Measurements from ENCODE around the gene ZMYM4.

ZMYM4 gene

GRCh38 chr1:35301674-35302392 is 33.3 kb downstream of the ZMYM4 start:
- no peak overlapping the region for H3K27ac ChIP-seq
- TF ChIP-seq, protein P1, sequence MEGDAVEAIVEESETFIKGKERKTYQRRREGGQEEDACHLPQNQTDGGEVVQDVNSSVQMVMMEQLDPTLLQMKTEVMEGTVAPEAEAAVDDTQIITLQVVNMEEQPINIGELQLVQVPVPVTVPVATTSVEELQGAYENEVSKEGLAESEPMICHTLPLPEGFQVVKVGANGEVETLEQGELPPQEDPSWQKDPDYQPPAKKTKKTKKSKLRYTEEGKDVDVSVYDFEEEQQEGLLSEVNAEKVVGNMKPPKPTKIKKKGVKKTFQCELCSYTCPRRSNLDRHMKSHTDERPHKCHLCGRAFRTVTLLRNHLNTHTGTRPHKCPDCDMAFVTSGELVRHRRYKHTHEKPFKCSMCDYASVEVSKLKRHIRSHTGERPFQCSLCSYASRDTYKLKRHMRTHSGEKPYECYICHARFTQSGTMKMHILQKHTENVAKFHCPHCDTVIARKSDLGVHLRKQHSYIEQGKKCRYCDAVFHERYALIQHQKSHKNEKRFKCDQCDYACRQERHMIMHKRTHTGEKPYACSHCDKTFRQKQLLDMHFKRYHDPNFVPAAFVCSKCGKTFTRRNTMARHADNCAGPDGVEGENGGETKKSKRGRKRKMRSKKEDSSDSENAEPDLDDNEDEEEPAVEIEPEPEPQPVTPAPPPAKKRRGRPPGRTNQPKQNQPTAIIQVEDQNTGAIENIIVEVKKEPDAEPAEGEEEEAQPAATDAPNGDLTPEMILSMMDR (IDR thresholded peaks at IDR 0.05): no peak
- no peak for TF ChIP-seq ZFX (IDR thresholded peaks at IDR 0.05; ENCODE audit: borderline replicate concordance)

DNA sequence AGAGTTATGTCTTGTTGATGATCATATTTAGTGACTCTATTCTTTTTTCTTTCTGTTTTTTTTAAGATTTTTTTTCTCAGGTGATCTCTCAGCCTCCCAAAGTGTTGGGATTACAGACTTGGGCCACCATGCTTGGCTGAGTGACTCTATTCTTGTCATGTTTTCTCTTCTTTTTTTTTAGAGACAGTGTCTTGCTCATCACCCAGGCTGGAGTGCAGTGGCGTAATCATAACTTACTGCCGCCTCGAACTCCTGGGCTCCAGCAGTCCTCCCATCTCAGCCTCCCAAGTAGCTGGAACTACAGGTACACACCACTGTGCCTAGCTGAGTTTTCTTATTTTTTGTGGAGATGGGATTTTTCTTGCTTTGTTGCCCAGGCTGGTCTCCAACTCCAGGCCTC is 36.9 kb downstream of the ZMYM4 start:
- TF ChIP-seq ZFX (IDR thresholded peaks at IDR 0.05; ENCODE audit: borderline replicate concordance): no peak
- TF ChIP-seq, protein P1 (IDR thresholded peaks at IDR 0.05): no peak
- H3K27ac ChIP-seq: no peak overlapping the region

GRCh38 chr1:35315649-35316048 is 47.1 kb downstream of the ZMYM4 start:
- no peak for TF ChIP-seq ZFX (IDR thresholded peaks at IDR 0.05; ENCODE audit: borderline replicate concordance)
- TF ChIP-seq, protein P1 (IDR thresholded peaks at IDR 0.05): no peak

GRCh38 chr1:35316264-35316663 is 47.8 kb downstream of the ZMYM4 start:
- TF ChIP-seq ZFX (IDR thresholded peaks at IDR 0.05; ENCODE audit: borderline replicate concordance): no peak
- TF ChIP-seq, protein P1 (IDR thresholded peaks at IDR 0.05): no peak
- no peak overlapping the region for H3K27ac ChIP-seq

More at GRCh38 chr1:35315649-35316048, 47.1 kb downstream of the ZMYM4 start:
- no peak overlapping the region for H3K27ac ChIP-seq

GRCh38 chr1:35319988-35320713 is 51.6 kb downstream of the ZMYM4 start:
- H3K27ac ChIP-seq: no peak overlapping the region
- TF ChIP-seq, protein P1 (IDR thresholded peaks at IDR 0.05): no peak
- TF ChIP-seq ZFX (IDR thresholded peaks at IDR 0.05; ENCODE audit: borderline replicate concordance): no peak

DNA sequence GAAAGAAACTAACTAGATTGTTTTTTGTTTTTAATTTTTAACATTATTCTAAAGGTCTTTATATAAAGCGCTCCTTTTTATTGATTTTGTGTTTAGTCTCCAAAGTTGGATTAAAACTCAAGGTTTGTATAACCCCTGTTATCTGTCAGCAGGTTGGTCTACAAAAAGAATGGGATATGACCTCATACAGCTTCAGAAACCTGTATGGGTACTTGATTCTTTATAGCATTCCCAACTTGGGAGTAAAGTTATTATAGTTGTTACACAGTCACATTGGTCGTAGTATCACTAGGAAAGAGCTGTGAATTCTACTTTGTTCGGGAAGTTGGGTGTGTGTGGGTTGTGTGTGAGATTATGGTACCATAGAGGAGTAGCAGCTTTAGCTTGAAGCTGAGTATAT is 52.4 kb downstream of the ZMYM4 start:
- TF ChIP-seq, protein P1 (IDR thresholded peaks at IDR 0.05): no peak
- no peak for TF ChIP-seq ZFX (IDR thresholded peaks at IDR 0.05; ENCODE audit: borderline replicate concordance)
- H3K27ac ChIP-seq: no peak overlapping the region

GRCh38 chr1:35324486-35324885 is 56.0 kb downstream of the ZMYM4 start:
- peak overlapping the region; percentile 44 for H3K27ac ChIP-seq
- TF ChIP-seq ZFX (IDR thresholded peaks at IDR 0.05; ENCODE audit: borderline replicate concordance): no peak
- TF ChIP-seq, protein P1 (IDR thresholded peaks at IDR 0.05): no peak
